NCI-H82 (cell line): ENCODE results near the gene SLC23A3.
A peak's percentile ranks its signal among the peaks of the same experiment; 100 is the strongest.
"Not testable (repeated sequence)": the region's sequence is repeated elsewhere in the genome, so short reads cannot be mapped to it uniquely, and the experiment has no call there.

Experiments
- DNase-seq: peaks from one replicate; lab custom pipeline; 2025; lab: John Stamatoyannopoulos, UW

Gene SLC23A3

DNA sequence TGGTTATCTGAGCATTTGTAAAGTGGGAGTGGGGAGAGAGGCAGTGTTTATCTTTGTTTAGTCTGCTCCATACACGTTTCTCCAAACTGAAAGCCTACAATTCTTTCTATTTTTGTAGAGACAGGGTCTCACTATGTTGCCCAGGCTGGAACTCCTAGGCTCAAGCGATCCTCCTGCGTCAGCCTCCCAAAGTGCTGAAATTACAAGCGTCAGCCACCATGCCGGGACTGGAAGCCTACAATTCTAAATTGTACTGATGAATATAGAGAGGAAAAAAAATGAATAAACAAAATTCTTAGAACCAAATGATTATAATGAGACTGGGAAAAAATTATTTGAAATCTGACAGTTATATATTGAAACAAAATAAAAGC is 35.3 kb upstream of the SLC23A3 start:
- DNase-seq: no peak

DNA sequence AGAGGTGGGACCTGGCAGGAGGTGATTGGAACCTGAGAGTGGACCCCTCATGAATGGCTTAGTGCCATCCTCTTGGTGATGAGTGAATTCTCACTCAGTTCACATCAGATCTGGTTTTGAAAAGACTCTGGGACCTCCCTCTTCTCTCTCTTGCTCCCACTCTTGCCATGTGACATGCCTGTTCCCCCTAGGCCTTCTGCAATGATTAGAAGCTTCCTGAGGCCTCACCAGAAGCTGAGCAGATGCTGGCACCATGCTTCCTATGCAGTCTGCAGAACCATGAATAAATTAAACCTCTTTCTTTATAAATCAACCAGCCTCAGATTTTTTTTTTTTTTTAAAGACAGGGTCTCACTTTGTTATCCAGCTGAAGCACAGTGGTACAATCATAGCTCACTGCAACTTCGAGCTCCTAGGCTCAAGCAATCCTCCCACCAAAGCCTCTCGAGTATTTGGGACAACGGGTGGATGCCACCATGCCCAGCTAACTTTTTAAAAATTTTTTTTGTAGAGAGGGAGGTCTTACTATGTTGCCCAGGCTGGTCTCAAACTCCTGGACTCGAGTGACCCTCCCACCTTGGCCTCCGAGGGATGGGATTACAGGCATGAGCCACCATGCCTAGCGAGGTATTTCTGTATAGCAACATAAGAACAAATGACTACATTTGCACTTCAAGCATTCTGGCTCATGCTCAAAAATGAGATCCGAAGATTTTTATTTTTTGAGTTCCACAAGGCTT is 34.8 kb upstream of the SLC23A3 start:
- no peak for DNase-seq

DNA sequence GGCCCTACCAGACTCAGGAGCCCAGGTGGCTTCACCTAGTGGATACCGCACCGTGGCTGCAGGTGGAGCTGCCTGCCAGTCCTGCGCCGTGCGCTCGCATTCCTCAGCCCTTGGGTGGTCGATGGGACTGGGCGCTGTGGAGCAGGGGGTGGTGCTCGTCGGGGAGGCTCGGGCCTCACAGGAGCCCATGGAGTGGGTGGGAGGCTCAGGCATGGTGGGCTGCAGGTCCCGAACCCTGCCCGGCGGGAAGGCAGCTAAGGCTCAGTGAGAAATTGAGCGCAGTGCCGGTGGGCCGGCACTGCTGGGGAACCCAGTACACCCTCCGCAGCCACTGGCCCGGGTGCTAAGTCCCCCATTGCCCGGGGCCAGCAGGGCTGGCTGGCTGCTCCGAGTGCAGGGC is 31.5 kb upstream of the SLC23A3 start:
- not testable (repeated sequence) for DNase-seq

DNA sequence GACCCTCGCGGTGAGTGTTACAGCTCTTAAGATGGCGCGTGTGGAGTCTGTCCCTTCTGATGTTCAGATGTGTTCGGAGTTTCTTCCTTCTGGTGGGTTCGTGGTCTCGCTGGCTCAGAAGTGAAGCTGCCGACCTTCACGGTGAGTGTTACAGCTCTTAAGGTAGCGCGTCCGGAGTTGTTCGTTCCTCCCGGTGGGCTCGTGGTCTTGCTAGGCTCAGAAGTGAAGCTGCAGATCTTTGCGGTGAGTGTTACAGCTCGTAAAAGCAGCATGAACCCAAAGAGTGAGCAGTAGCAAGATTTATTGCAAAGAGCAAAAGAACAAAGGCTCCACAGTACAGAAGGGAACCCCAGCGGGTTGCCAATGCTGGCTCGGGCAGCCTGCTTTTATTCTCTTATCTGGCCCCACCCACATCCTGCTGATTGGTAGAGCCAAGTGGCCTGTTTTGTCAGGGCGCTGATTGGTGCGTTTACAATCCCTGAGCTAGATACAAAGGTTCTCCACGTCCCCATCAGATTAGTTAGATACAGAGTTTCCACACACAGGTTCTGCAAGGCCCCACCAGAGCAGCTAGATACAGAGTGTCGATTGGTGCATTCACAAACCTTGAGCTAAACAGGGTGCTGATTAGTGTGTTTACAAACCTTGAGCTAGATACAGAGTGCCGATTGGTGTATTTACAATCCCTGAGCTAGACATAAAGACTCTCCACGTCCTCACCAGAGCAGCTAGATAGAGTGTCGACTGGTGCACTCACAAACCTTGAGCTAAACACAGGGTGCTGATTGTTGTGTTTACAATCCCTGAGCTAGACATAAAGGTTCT is 30.9 kb upstream of the SLC23A3 start:
- DNase-seq: not testable (repeated sequence)

DNA sequence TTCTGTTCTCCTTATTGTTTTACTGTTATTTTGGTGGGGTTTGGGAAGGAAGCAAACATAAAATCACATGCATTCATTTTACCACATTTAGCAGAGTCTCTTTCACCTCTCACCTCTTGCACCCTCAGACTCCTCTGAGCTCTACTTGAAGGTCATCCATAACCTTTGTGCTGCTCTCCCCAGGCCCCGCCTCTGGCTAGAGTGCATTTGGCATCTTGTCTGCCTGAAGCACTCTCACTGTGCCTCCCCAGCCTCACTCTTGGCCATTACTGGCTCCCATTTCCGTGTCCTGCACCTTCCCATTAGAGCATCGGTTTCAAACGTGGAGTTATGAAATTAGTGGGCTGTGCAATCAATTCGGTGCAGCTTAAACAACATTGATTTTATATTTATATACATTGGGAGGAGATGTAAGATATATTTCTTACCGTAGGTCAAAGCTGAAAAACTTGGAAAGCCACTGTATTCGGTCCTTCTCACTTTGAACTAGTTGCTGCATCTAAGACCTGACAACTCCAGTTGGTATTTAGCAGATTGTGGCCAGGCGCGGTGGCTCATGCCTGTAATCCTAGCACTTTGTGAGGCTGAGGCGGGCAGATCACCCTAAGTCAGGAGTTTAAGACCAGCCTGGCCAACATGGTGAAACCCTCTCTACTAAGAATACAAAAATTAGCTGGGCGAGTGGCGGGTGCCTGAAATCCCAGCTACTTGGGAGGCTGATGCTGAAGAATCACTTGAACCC is 29.8 kb upstream of the SLC23A3 start:
- DNase-seq: no peak

DNA sequence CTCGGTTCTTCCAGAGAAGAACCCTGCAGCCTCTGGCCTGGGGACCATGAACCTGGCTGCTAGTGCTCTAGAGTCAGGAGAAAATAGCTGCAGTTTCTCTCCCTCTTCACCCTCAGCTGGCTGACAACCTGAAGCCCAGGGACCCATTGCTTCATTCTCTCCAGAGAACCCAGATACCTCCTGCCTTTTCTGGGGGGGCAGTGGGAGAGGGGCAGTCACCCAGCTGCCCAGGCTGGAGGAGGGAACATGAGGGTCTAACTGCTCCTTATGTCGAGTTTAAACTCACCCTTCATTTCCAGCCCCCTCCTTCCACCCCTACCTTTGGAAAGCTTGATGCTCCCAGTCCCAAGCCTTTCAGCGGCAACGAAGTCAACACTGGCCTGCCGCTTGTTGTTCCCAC is 29.1 kb upstream of the SLC23A3 start:
- DNase-seq: no peak

DNA sequence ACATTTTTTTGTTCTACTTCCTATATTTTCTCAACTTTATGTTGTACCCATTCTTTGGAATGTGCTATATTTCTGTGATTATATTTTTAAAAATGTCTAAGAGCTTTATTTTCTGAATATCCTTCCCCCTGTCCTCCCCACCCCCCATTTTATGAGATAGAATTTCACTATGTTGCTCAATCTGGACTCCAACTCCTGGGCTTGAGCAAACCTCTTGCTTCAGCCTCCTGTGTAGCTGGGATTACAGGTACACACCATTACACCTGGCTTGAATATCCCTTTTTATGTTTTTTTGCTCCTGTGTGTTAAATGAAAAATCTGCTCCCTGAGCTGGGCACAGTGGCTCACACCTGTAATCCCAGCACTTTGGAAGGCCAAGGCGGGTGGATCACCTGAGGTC is 27.6 kb upstream of the SLC23A3 start:
- no peak for DNase-seq

DNA sequence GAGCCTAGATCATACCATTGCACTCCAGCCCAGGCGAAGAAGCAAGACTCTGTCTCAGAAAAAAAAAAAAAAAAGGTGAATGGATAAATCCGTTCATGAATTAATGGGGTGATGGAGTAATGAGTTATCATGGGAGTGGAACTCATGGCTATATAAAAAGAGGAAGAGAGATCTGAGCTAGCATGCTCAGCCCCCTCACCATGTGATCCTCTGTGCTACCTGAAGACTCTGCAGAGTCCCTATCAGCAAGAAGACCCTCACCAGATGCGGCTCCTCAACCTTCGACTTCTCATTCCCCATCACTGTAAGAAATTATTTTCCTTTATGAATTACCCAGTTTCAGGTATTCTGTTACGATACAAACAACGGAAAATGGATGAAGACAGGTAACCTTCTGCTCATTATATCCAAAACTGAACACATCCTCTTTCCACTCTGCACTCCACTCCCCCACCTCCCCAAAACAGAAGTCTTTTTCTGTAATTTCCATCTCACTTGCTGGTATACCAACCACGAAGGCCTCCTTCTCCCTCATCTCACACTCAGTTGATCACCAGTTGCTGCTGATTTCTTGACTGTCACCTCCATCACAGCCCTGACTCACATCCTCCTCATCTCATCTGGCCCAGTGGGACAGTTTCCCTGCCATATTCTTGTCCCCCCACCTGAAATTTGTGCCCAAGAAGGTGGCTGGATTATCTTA is 17.1 kb upstream of the SLC23A3 start:
- no peak for DNase-seq

DNA sequence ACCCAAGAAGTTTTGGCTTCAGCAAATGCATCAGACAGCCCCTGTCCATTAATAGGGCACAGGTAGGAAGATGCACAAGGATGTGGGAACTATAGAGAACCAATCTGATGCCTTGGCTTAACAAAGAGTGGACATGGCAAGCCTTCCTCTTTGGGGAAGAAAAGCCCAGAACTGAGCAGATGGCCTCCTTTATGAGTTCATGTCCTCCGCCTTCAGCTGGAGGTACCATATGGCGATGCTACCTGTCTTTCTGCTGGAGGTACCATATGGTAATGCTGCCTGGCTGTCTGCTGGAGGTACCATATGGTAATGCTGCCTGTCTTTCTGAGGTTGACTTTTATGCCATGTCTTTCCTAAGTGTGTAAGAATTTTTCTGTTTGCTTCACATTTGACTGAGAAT is 14.3 kb upstream of the SLC23A3 start:
- DNase-seq: peak; percentile 94

DNA sequence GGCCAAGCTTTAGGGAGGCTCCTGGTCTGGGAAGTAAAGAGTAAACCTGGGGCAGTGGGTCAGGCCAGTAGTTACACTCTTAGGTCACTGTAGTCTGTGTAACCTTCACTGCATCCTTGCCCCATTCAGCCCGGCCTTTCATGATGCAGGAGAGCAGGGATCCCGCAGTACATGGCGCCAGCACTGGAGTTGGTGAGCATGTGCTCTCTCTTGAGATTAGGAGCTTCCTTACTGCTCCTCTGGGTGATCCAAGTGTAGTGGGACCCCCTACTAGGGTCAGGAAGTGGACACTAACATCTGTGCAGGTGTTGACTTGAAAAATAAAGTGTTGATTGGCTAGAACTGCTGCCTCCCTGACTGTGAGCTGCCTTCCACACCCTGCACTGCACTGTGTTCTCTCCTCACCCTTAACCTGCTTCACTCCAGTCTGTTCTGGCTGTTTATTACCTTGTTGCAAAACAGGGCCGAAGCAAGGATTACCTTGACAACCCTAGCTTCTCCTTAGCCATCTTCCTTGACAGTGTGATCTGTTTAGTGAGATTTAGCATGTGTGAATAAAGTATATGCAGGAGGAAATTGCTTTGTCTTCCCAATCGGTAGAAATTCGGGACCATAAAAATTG is 13.4 kb upstream of the SLC23A3 start:
- DNase-seq: no peak

DNA sequence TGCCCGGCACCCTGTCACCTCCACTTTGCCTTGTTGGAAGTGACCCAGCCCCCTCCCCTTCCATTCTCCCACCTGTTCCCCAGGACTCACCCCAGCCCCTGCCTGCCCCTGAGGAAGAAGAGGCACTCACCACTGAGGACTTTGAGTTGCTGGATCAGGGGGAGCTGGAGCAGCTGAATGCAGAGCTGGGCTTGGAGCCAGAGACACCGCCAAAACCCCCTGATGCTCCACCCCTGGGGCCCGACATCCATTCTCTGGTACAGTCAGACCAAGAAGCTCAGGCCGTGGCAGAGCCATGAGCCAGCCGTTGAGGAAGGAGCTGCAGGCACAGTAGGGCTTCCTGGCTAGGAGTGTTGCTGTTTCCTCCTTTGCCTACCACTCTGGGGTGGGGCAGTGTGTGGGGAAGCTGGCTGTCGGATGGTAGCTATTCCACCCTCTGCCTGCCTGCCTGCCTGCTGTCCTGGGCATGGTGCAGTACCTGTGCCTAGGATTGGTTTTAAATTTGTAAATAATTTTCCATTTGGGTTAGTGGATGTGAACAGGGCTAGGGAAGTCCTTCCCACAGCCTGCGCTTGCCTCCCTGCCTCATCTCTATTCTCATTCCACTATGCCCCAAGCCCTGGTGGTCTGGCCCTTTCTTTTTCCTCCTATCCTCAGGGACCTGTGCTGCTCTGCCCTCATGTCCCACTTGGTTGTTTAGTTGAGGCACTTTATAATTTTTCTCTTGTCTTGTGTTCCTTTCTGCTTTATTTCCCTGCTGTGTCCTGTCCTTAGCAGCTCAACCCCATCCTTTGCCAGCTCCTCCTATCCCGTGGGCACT is 12.7 kb upstream of the SLC23A3 start:
- DNase-seq: no peak

DNA sequence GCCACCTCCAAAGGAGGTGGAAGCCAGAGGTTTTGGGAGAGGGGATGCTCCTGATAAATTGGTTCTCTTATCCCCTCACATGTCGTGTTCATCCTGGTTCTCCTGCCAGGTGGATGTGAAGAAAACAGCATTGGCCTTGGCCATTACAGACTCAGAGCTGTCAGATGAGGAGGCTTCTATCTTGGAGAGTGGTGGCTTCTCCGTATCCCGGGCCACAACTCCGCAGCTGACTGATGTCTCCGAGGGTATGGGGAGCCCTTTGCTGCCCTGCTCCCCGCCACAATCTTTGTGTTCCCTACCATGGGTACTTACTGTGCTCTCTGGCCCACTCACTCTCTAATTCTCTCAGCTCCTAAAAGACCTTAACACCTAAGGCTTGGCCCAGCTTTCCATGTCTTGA is 11.7 kb upstream of the SLC23A3 start:
- no peak for DNase-seq

DNA sequence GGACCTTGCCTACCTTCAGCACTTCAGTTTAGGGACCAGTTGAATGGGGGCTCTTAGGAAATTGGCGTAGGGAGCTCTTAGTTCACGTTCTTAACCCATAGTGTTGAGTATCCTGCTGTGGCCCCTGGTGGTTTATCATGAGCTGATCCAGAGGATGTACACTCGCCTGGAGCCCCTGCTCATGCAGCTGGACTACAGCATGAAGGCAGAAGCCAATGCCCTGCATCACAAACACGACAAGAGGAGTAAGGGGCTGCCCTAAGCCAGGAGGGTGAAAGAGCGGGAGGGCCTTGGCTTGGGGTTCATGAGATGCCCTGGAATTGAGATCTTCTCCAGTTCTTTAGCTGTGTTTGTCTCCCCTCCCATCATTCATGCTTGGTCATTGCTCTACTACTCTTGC is 11.1 kb upstream of the SLC23A3 start:
- no peak for DNase-seq

DNA sequence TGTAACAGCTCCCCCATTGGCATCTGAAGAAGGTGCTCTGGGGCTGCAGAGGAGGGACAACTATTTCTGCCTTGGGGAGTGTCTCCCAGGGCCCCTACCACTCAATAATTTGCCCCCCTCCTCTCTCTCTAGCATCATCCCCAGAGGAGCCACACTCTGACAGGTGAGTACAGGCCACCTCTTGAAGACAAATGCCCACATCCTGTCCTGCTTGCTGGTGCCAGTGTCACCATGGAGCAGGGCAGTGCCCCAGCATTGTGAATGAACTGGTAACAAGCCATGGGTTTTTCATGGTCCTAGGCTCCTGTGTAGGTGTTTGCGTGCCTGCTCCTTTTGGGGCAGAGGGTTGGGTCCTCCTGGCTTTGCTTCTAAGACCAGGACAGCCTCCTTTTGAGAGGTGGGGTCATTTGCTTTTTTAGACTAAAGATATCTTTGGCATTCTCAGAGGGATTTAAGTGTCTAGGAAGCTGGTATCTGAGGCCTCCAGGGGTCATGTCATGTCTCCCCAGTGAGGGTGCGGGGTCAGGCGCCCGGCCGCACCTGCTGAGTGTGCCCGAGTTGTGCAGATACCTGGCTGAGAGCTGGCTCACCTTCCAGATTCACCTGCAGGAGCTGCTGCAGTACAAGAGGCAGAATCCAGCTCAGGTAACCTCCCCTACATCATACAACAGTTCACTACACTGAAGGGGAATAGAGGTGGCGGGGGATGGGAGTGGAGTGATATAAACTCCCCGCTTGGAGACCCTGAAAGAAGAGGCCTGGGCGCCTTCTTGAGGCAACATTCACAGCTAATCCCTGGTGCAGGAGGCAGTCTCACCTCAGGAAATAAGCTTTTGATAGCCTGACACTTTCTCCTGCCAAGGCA is 10.0 kb upstream of the SLC23A3 start:
- no peak for DNase-seq

DNA sequence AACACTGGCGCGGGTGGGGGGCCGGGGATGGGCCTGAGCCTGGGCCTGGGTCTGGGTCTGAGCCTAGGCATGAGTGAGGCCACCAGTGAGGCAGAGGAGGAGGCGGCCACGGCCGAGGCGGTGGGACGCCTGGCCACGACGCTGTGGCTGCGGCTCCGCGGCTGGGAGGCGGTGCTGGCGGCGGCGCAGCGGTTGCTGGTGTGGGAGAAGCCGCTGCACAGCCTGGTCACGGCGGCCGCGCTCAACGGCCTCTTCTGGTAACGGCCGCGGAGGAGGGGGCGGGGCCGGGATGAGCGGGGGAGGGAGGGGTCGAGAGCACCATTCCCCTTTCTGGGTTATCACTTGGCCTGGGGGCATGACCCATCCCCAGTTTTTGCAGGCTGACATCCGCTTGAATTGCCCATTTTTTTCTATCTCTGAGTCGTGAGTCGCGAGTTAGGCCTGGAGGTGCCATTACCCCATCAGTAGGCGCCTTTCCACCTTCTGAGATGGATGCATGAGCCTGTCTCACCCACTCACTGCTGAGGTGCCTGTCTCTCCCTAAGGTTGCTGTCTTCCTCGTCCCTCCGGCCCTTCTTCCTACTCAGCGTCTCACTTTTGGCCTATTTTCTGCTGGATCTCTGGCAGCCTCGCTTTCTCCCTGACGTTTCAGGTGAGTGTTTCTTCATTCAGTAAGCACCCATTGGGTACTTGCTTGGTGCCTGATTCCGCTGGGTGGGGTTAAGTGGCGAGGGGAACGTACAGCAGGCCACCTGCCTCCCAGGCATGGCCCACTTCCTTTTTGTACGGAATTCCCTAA is 8.7 kb upstream of the SLC23A3 start:
- DNase-seq: peak; percentile 54

DNA sequence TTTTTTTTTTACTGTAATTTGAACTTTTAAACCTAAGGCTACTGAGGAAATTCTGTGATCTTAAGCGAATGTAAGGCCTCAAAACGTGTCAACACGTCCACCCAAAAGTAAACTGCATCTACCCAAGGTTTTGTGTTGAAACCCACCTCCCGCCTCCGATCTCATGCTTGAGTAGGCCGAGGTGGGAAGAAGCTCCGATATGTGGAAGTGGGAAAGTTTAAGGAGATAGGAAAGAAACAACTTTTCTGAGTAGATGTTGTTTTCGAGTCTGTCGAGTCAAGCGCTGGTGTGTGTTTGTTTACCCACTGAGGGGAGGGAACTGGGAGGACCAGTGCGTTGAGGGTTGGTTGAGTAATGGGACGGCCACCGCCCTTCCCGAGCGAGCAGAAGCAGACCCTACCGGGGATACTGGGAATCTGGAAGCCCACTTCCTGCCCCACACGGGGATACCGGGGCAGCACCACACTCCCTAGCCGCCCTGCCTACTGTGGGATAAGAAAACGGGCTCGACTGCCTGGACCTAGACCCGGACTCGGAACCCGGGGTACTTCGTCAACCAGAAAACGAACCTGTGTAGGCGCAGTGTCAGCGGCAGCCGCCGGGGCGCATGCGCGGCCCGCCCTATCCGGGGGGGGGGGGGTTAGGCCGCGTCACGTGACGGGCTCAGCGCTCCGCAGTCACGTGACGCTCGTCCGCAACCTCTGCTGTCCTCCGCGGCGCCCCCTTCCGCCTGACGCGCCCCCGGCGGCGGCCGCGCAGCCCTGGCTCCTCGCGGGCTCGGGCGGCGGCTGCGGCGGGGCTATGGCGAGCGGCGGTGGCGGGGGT is 7.9 kb upstream of the SLC23A3 start, which contains the start of gene RETREG2:
TSS of gene RETREG2 (plus strand) at position 724 of the 825 bp plus-strand sequence. CDS start at position 802, 78 bp downstream.
- peak; percentile 94 for DNase-seq

DNA sequence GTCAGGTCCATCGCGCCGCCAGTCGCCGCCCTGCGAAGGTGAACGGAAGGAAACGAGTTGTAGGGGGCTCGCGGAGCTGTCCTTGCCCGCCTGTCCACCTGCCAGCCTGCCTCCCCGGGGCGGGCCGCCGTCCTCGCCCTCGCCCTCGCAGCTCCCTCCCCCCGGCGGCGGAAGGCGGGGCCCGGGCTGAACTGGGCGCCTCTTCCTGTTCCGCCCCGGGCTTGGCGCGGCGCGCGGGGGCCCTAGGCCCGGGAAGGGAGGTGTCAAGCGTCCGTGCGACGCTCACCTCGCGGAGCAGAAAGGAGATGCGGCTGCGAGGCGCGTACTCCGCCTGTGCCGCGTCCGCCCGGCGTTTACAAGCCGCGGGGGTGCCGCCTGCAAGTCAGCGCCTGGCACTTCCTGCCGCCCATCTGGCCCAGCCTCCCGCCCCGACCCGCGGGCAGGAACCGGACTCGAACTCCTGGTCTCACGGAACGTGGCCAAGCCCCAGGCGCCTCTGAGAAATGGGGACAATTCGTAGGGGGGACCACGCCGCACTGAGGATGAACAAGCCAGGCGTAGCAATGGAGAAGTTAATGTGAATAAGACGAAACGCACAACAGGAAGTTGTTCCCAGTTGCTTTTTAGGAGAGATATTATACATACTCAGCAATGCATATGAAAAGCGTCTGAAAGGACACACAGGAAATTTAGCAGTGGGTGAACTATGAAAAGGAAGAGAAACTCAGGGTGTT is 7.2 kb upstream of the SLC23A3 start, which contains the start of gene CNPPD1:
TSS of gene CNPPD1 (minus strand) at position 108 of the 734 bp plus-strand sequence. CDS start at position 11, 97 bp downstream.
- DNase-seq: peak; percentile 90
